ENCODE measurements around the gene USP53.

DNA sequence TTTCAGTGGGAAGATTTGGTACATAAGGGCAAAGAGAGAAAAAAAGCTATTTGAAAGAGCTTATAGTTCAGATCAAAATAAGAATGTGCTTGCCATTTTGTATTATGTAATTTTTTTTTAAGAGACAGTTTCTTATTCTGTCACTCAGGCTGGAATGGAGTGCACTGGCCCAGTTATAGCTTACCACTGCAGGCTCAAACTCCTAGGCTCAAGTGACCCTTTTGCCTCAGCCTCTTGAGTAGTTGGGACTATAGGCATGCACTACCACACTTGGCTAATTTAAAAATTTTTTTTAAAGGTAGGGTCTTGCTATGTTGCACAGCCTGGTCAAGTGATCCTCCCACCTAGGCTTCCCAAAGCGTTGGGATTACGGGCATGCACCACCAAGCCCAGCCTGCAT, 22.2 kb upstream of the USP53 start:
- TF ChIP-seq, protein P1, sequence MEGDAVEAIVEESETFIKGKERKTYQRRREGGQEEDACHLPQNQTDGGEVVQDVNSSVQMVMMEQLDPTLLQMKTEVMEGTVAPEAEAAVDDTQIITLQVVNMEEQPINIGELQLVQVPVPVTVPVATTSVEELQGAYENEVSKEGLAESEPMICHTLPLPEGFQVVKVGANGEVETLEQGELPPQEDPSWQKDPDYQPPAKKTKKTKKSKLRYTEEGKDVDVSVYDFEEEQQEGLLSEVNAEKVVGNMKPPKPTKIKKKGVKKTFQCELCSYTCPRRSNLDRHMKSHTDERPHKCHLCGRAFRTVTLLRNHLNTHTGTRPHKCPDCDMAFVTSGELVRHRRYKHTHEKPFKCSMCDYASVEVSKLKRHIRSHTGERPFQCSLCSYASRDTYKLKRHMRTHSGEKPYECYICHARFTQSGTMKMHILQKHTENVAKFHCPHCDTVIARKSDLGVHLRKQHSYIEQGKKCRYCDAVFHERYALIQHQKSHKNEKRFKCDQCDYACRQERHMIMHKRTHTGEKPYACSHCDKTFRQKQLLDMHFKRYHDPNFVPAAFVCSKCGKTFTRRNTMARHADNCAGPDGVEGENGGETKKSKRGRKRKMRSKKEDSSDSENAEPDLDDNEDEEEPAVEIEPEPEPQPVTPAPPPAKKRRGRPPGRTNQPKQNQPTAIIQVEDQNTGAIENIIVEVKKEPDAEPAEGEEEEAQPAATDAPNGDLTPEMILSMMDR (IDR thresholded peaks at IDR 0.05) = no peak
- TF ChIP-seq POLR2A (IDR thresholded peaks at IDR 0.05; ENCODE audit: low read depth) = no peak
- no peak for TF ChIP-seq EP300 (IDR thresholded peaks at IDR 0.05)
- TF ChIP-seq POLR2AphosphoS5 (IDR thresholded peaks at IDR 0.05) = no peak
